ENCODE measurements around the gene PRADC1.

Gene PRADC1

GRCh38 chr2:73233154-73233931, at the start of gene PRADC1:
Gene PRADC1, minus strand, starts transcription at chr2:73233239. Its CDS starts 79 bp downstream, at chr2:73233160.
- H3K27ac ChIP-seq (ENCODE audit: low read length), result no peak within 1 kb of the TSS
- peaks cover 14% of the 10 kb centered on the region; the same call in 1 of the 2 replicates for H3K36me3 ChIP-seq (ENCODE audit: insufficient read depth, low read depth, low read length)
- no peaks in the 10 kb centered on the region for H3K27me3 ChIP-seq (ENCODE audit: insufficient read depth, low read length)
- H3K4me3 ChIP-seq (ENCODE audit: low read length), result peak within 1 kb of the TSS; percentile 97
- H3K4me1 ChIP-seq (ENCODE audit: insufficient read depth, low read length), result peaks cover 11% of the 10 kb centered on the region
- peak within 1 kb of the TSS; percentile 98; the same call in 1 of the 2 replicates for H3K9ac ChIP-seq (ENCODE audit: low read depth, low read length)
- no peaks in the 10 kb centered on the region for H3K9me3 ChIP-seq (ENCODE audit: insufficient read depth, low read depth, low read length)

GRCh38 chr2:73281244-73281643, 48.2 kb upstream of the PRADC1 start:
- peaks cover 5% of the 10 kb centered on the region; the same call in 1 of the 2 replicates for H3K4me1 ChIP-seq (ENCODE audit: insufficient read depth, low read length)
- H3K9ac ChIP-seq (ENCODE audit: low read depth, low read length), result no peak overlapping the region

GRCh38 chr2:73279852-73280251, 46.8 kb upstream of the PRADC1 start:
- H3K4me1 ChIP-seq (ENCODE audit: insufficient read depth, low read length), result no peaks in the 10 kb centered on the region; the same call in 1 of the 2 replicates
- no peak overlapping the region for H3K27ac ChIP-seq (ENCODE audit: low read length)
- no peaks in the 10 kb centered on the region for H3K36me3 ChIP-seq (ENCODE audit: insufficient read depth, low read depth, low read length)
- H3K9ac ChIP-seq (ENCODE audit: low read depth, low read length), result no peak overlapping the region
- no peaks in the 10 kb centered on the region for H3K9me3 ChIP-seq (ENCODE audit: insufficient read depth, low read depth, low read length)
- H3K27me3 ChIP-seq (ENCODE audit: insufficient read depth, low read length), result peaks cover 15% of the 10 kb centered on the region
- H3K4me3 ChIP-seq (ENCODE audit: low read length), result no peak overlapping the region

More at GRCh38 chr2:73281244-73281643, 48.2 kb upstream of the PRADC1 start:
- Histone ChIP-seq H3K36me3 (ENCODE audit: insufficient read depth, low read depth, low read length) (no peaks in the 10 kb centered on the region), H3K9me3 (ENCODE audit: insufficient read depth, low read depth, low read length) (no peaks in the 10 kb centered on the region), H3K27me3 (ENCODE audit: insufficient read depth, low read length) (peaks cover 29% of the 10 kb centered on the region), H3K4me3 (ENCODE audit: low read length) (no peak overlapping the region), H3K27ac (ENCODE audit: low read length) (no peak overlapping the region)

- Histone ChIP-seq H3K4me3 (ENCODE audit: low read length) (no peak overlapping the region), H3K4me1 (ENCODE audit: insufficient read depth, low read length) (no peaks in the 10 kb centered on the region), H3K9ac (ENCODE audit: low read depth, low read length) (no peak overlapping the region), H3K9me3 (ENCODE audit: insufficient read depth, low read depth, low read length) (no peaks in the 10 kb centered on the region), H3K36me3 (ENCODE audit: insufficient read depth, low read depth, low read length) (no peaks in the 10 kb centered on the region), H3K27me3 (ENCODE audit: insufficient read depth, low read length) (peaks cover 48% of the 10 kb centered on the region), H3K27ac (ENCODE audit: low read length) (no peak overlapping the region)
These were observed 39.2 kb upstream of the PRADC1 start for GRCh38 chr2:73272270-73272669.

GRCh38 chr2:73269686-73270465, 36.8 kb upstream of the PRADC1 start:
- H3K9ac ChIP-seq (ENCODE audit: low read depth, low read length), result no peak overlapping the region
- peaks cover 55% of the 10 kb centered on the region for H3K27me3 ChIP-seq (ENCODE audit: insufficient read depth, low read length)
- H3K4me3 ChIP-seq (ENCODE audit: low read length), result peak overlapping the region; percentile 64; the same call in 1 of the 2 replicates
- H3K36me3 ChIP-seq (ENCODE audit: insufficient read depth, low read depth, low read length), result no peaks in the 10 kb centered on the region
- no peaks in the 10 kb centered on the region for H3K9me3 ChIP-seq (ENCODE audit: insufficient read depth, low read depth, low read length)
- H3K4me1 ChIP-seq (ENCODE audit: insufficient read depth, low read length), result no peaks in the 10 kb centered on the region
- H3K27ac ChIP-seq (ENCODE audit: low read length), result no peak overlapping the region

GRCh38 chr2:73268830-73269685, 36.0 kb upstream of the PRADC1 start:
- Histone ChIP-seq H3K4me1 (ENCODE audit: insufficient read depth, low read length) (no peaks in the 10 kb centered on the region), H3K9ac (ENCODE audit: low read depth, low read length) (peak overlapping the region; percentile 56; the same call in 1 of the 2 replicates), H3K9me3 (ENCODE audit: insufficient read depth, low read depth, low read length) (no peaks in the 10 kb centered on the region), H3K36me3 (ENCODE audit: insufficient read depth, low read depth, low read length) (no peaks in the 10 kb centered on the region), H3K27me3 (ENCODE audit: insufficient read depth, low read length) (peaks cover 55% of the 10 kb centered on the region), H3K4me3 (ENCODE audit: low read length) (peak overlapping the region; percentile 64), H3K27ac (ENCODE audit: low read length) (no peak overlapping the region)

- no peaks in the 10 kb centered on the region for H3K9me3 ChIP-seq (ENCODE audit: insufficient read depth, low read depth, low read length)
- H3K27me3 ChIP-seq (ENCODE audit: insufficient read depth, low read length), result peaks cover 55% of the 10 kb centered on the region
- peak overlapping the region; percentile 56; the same call in 1 of the 2 replicates for H3K9ac ChIP-seq (ENCODE audit: low read depth, low read length)
- H3K4me3 ChIP-seq (ENCODE audit: low read length), result peak overlapping the region; percentile 64
- no peaks in the 10 kb centered on the region for H3K4me1 ChIP-seq (ENCODE audit: insufficient read depth, low read length)
- H3K27ac ChIP-seq (ENCODE audit: low read length), result no peak overlapping the region
- no peaks in the 10 kb centered on the region; the same call in 1 of the 2 replicates for H3K36me3 ChIP-seq (ENCODE audit: insufficient read depth, low read depth, low read length)
These were observed 35.4 kb upstream of the PRADC1 start for GRCh38 chr2:73268366-73268829.

- peaks cover 53% of the 10 kb centered on the region for H3K27me3 ChIP-seq (ENCODE audit: insufficient read depth, low read length)
- no peaks in the 10 kb centered on the region for H3K9me3 ChIP-seq (ENCODE audit: insufficient read depth, low read depth, low read length)
- H3K4me1 ChIP-seq (ENCODE audit: insufficient read depth, low read length), result no peaks in the 10 kb centered on the region
- H3K4me3 ChIP-seq (ENCODE audit: low read length), result no peak overlapping the region
- no peak overlapping the region for H3K9ac ChIP-seq (ENCODE audit: low read depth, low read length)
- peaks cover 4% of the 10 kb centered on the region; the same call in 1 of the 2 replicates for H3K36me3 ChIP-seq (ENCODE audit: insufficient read depth, low read depth, low read length)
- H3K27ac ChIP-seq (ENCODE audit: low read length), result no peak overlapping the region
These were observed 34.0 kb upstream of the PRADC1 start for GRCh38 chr2:73267008-73267407.

- Histone ChIP-seq H3K27me3 (ENCODE audit: insufficient read depth, low read length) (peaks cover 48% of the 10 kb centered on the region), H3K9me3 (ENCODE audit: insufficient read depth, low read depth, low read length) (no peaks in the 10 kb centered on the region), H3K9ac (ENCODE audit: low read depth, low read length) (no peak overlapping the region), H3K4me1 (ENCODE audit: insufficient read depth, low read length) (no peaks in the 10 kb centered on the region), H3K36me3 (ENCODE audit: insufficient read depth, low read depth, low read length) (peaks cover 4% of the 10 kb centered on the region; the same call in 1 of the 2 replicates), H3K4me3 (ENCODE audit: low read length) (no peak overlapping the region), H3K27ac (ENCODE audit: low read length) (no peak overlapping the region)
These were observed 33.2 kb upstream of the PRADC1 start for GRCh38 chr2:73266061-73266901.

GRCh38 chr2:73265298-73266060, 32.4 kb upstream of the PRADC1 start:
- peaks cover 4% of the 10 kb centered on the region; the same call in 1 of the 2 replicates for H3K36me3 ChIP-seq (ENCODE audit: insufficient read depth, low read depth, low read length)
- H3K9me3 ChIP-seq (ENCODE audit: insufficient read depth, low read depth, low read length), result no peaks in the 10 kb centered on the region
- H3K4me3 ChIP-seq (ENCODE audit: low read length), result no peak overlapping the region
- H3K4me1 ChIP-seq (ENCODE audit: insufficient read depth, low read length), result no peaks in the 10 kb centered on the region; the same call in 1 of the 2 replicates
- H3K27me3 ChIP-seq (ENCODE audit: insufficient read depth, low read length), result peaks cover 40% of the 10 kb centered on the region
- H3K27ac ChIP-seq (ENCODE audit: low read length), result no peak overlapping the region
- no peak overlapping the region for H3K9ac ChIP-seq (ENCODE audit: low read depth, low read length)
